ENCODE data around the gene MMGT1. TPM values are rescaled to one million over a fixed set of nuclear protein-coding genes. Genes with fewer than 3 reads are reported as not detected.
"Not testable (repeated sequence)": the region's sequence is repeated elsewhere in the genome, so short reads cannot be mapped to it uniquely, and the experiment has no call there.

The MMGT1 gene
- polyA plus RNA-seq, 1 donor, result 17.8 TPM

- DNase-seq, result not testable (repeated sequence)
Observed at GRCh38 chrX:135920516-135920915, 53.3 kb downstream of the MMGT1 start.

DNA sequence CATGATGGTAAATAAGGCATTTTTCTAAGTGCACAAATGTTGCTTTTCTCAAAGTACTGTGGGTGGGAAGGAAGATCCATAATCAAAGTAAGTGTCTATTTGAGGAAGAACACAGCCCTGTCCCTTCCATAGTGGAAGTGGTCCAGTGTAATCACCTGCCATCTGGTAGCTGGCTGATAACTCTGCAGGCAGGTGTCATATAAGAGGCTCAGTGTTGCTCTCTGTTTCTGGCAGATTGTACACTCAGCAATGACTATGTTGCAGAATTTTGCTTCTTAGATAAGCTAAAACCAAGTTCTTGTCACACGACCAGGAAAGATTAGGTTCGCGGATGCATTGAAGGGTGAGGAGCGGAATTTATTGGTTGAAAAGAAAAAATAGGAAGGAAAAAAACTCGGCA lies 59.4 kb downstream of the MMGT1 start:
- no peak for DNase-seq

Other genes with a start within 250 kb of the MMGT1 start
- 0.22 TPM for gene CT45A3, start 205.8 kb downstream of the MMGT1 start, polyA plus RNA-seq (ENCODE audit: insufficient read length)
- gene CT45A5, start 188.5 kb downstream of the MMGT1 start, polyA plus RNA-seq (ENCODE audit: insufficient read length), result 0.31 TPM
- not detected for gene CT45A6, start 171.2 kb downstream of the MMGT1 start, polyA plus RNA-seq (ENCODE audit: insufficient read length)
- gene CT45A2, start 154.0 kb downstream of the MMGT1 start, polyA plus RNA-seq (ENCODE audit: insufficient read length), result not detected
- not detected for gene CT45A7, start 136.7 kb downstream of the MMGT1 start, polyA plus RNA-seq (ENCODE audit: insufficient read length)
- gene CT45A8, start 119.5 kb downstream of the MMGT1 start, polyA plus RNA-seq (ENCODE audit: insufficient read length), result not detected
- gene CT45A9, start 102.2 kb downstream of the MMGT1 start, polyA plus RNA-seq (ENCODE audit: insufficient read length), result not detected
- gene CT45A10, start 80.5 kb downstream of the MMGT1 start, polyA plus RNA-seq (ENCODE audit: insufficient read length), result not detected
- gene SAGE1, start 80.3 kb downstream of the MMGT1 start, polyA plus RNA-seq (ENCODE audit: insufficient read length), result not detected
- 7.7 TPM for gene SLC9A6, start 11.4 kb upstream of the MMGT1 start, polyA plus RNA-seq (ENCODE audit: insufficient read length)
- 1,206 TPM for gene FHL1, start 173.5 kb upstream of the MMGT1 start, polyA plus RNA-seq (ENCODE audit: insufficient read length)

Measured in hindlimb muscle (tissue), 1 donor.